Pancreas (tissue), 10 donors: ENCODE measurements around the gene PI4KB. TPM values are rescaled to one million over a fixed set of nuclear protein-coding genes. Genes with fewer than 3 reads are reported as not detected.

Experiments
- ATAC-seq, 4 donors: fragments of 200-7000 bp; cut with Tn5 transposase; one replicate each; pipeline versions ENCODE4 v1.8.0 to v1.9.1; 2020; ENCODE audit warnings: mild to moderate bottlenecking in 4 of 4, moderate library complexity in 4 of 4
- DNase-seq, 6 donors: peaks; one replicate each; pipeline ENCODE4 v3.0.0-alpha.2; 2020
- FAIRE-seq: peaks from 2 replicates; lab custom pipeline; 2012; peaks lifted over from hg19 to GRCh38; lab: Jason Lieb, UNC
- H3K27ac ChIP-seq, 4 donors: fragments of 200-600 bp; sonication (generic); 1 replicate in 3 of 4; 2 replicates in 1 of 4; pipeline versions ENCODE4 v1.5.0 to v1.8.0; 2020
- H3K27me3 ChIP-seq, 4 donors: fragments of 200-600 bp; one replicate each; pipeline ENCODE4 v1.8.0; 2021
- H3K36me3 ChIP-seq, 3 donors: fragments of 200-600 bp; sonication (generic) in 1 of 3; one replicate each; pipeline versions ENCODE4 v1.5.0 to v1.8.0; 2020 to 2021
- H3K4me1 ChIP-seq, 3 donors: fragments of 200-600 bp; one replicate each; pipeline ENCODE4 v1.8.0; 2021
- H3K4me3 ChIP-seq, 4 donors: fragments of 200-600 bp; sonication (generic) in 2 of 4; one replicate each; pipeline versions ENCODE4 v1.5.0 to v1.8.0; 2020 to 2021
- H3K9me3 ChIP-seq, 4 donors: fragments of 200-600 bp; one replicate each; pipeline ENCODE4 v1.8.0; 2021
- CTCF ChIP-seq, 4 donors: fragments of 200-600 bp; sonication (generic) in 3 of 4; IDR thresholded peaks; one replicate each; pipeline versions ENCODE4 v1.5.0 to v1.8.0; 2021; ENCODE audit warnings: antibody characterized with exemption in 4 of 4
- WGBS, 2 donors: extraction: QIAGEN DNeasy Blood & Tissue Kit; methylation state at CpG; one replicate each; pipeline ENCODE4 v1.1.7; 2013; 5-methylcytosine and 5-hydroxymethylcytosine counted together
- intact Hi-C, 3 donors: fragments of 100-400 bp; cut with DNase I; formaldehyde crosslinking; loops; one replicate each; pipeline versions ENCODE4 v1.11.1 to v1.14.2; 2022
- polyA plus RNA-seq, 2 donors: library from polyadenylated mRNA; stranded (reverse); fragments of 200-250 nt; gene quantifications; one replicate each; pipeline ENCODE4 v1.2.3, GENCODE V29; 2013
- total RNA-seq, 6 donors: library from RNA; stranded (reverse); fragmentation: NEBNext Ultra II Directional in 4 of 6; extraction: Animal tissue kit (Norgen Biotek cat#: 25700) in 4 of 6; gene quantifications; one replicate each; pipeline versions ENCODE4 v1.2.1 to v1.2.4, GENCODE V29; 2021 to 2023
- donor health status: healthy with polysubstance abuse.
- donor health status: DM: no; HTN: no; CAD: no; lungs with moderate emphysema.
- donor health status: DM: no; HTN: no; CAD: no.
- donor health status: control.
- donor health status: control.
- donor health status: Bipolar disorder and iron deficiency.
- donor health status: DM: yes; HTN: yes; CAD: no.
- donor health status: DM: no; HTN: no; CAD: no.
- donor health status: DM: no; HTN: no; CAD: no.
- donor health status: DM: yes; HTN: yes; CAD: no.

Gene PI4KB
- total and polyA plus RNA-seq, 8 donors, result 20.0 to 44.2 (median 27.7) TPM

GRCh38 chr1:151266821-151267220 lies 60.4 kb downstream of the PI4KB start:
- H3K27ac ChIP-seq, result no peak overlapping the region
- no peak for FAIRE-seq
- no peak for ATAC-seq
- no peak for TF ChIP-seq CTCF (IDR thresholded peaks at IDR 0.05)
- WGBS, 2 donors, result 79 to 83% methylated on average over 8 of the region's 8 CpGs
- H3K36me3 ChIP-seq, result peaks cover 0 to 33% (median 27%) of the 10 kb centered on the region in 3 donors
- DNase-seq, result no peak
- H3K4me1 ChIP-seq, result no peaks in the 10 kb centered on the region
- intact Hi-C loops, result no loop called here
- no peaks in the 10 kb centered on the region for H3K9me3 ChIP-seq
- H3K27me3 ChIP-seq, result no peaks in the 10 kb centered on the region
- no peak overlapping the region for H3K4me3 ChIP-seq

GRCh38 chr1:151266315-151266714 lies 60.9 kb downstream of the PI4KB start:
- H3K36me3 ChIP-seq, result peaks cover 0 to 33% (median 27%) of the 10 kb centered on the region in 3 donors

GRCh38 chr1:151265446-151266236 lies 61.6 kb downstream of the PI4KB start:
- DNase-seq, result no peak
- peak in 3 of 4 donors; percentile 44 to 64 (median 59) for ATAC-seq
- WGBS, 2 donors, result 77 to 78% methylated on average over 14 of the region's 14 CpGs
- H3K9me3 ChIP-seq, result no peaks in the 10 kb centered on the region
- peaks cover 0 to 33% (median 27%) of the 10 kb centered on the region in 3 donors for H3K36me3 ChIP-seq
- no peaks in the 10 kb centered on the region for H3K27me3 ChIP-seq
- no peak for TF ChIP-seq CTCF (IDR thresholded peaks at IDR 0.05)
- intact Hi-C loops, result no loop called here
- H3K27ac ChIP-seq, result no peak overlapping the region
- no peak overlapping the region for H3K4me3 ChIP-seq
- FAIRE-seq, result no peak
- no peaks in the 10 kb centered on the region for H3K4me1 ChIP-seq

More at GRCh38 chr1:151266315-151266714, 60.9 kb downstream of the PI4KB start:
- DNase-seq (no peak), FAIRE-seq (no peak), ATAC-seq (no peak)
- 93 to 94% methylated on average over 3 of the region's 3 CpGs for WGBS, 2 donors
- Histone ChIP-seq H3K27me3 (no peaks in the 10 kb centered on the region), H3K4me1 (no peaks in the 10 kb centered on the region), H3K4me3 (no peak overlapping the region), H3K9me3 (no peaks in the 10 kb centered on the region), H3K27ac (no peak overlapping the region)
- intact Hi-C loops, result no loop called here
- no peak for TF ChIP-seq CTCF (IDR thresholded peaks at IDR 0.05)

GRCh38 chr1:151259351-151259750 lies 67.9 kb downstream of the PI4KB start:
- Histone ChIP-seq H3K4me3 (no peak overlapping the region), H3K9me3 (no peaks in the 10 kb centered on the region), H3K27me3 (no peaks in the 10 kb centered on the region), H3K36me3 (peaks cover 0 to 8% (median 0%) of the 10 kb centered on the region in 3 donors), H3K4me1 (peaks cover 0 to 8% (median 0%) of the 10 kb centered on the region in 3 donors), H3K27ac (no peak overlapping the region)
- ATAC-seq (no peak), DNase-seq (no peak), FAIRE-seq (no peak)
- intact Hi-C loops, result no loop called here
- 75 to 85% methylated on average over 2 of the region's 2 CpGs for WGBS, 2 donors
- no peak for TF ChIP-seq CTCF (IDR thresholded peaks at IDR 0.05)

- ATAC-seq (no peak), DNase-seq (no peak), FAIRE-seq (no peak)
- H3K4me3 ChIP-seq, result peak overlapping the region; percentile 68 to 91 (median 86)
- intact Hi-C loops, result no loop called here
- peak overlapping the region in 1 of 4 donors; percentile 71 for H3K27ac ChIP-seq
- peaks cover 0 to 8% (median 0%) of the 10 kb centered on the region in 3 donors for H3K4me1 ChIP-seq
- WGBS, 2 donors, result 15 to 19% methylated on average over 10 of the region's 10 CpGs
- no peaks in the 10 kb centered on the region for H3K27me3 ChIP-seq
- H3K9me3 ChIP-seq, result no peaks in the 10 kb centered on the region
- TF ChIP-seq CTCF (IDR thresholded peaks at IDR 0.05), result no peak
- H3K36me3 ChIP-seq, result no peaks in the 10 kb centered on the region
Observed at GRCh38 chr1:151255381-151255780, 71.8 kb downstream of the PI4KB start.
